ENCODE data around the gene TAS1R3.

Gene TAS1R3

DNA sequence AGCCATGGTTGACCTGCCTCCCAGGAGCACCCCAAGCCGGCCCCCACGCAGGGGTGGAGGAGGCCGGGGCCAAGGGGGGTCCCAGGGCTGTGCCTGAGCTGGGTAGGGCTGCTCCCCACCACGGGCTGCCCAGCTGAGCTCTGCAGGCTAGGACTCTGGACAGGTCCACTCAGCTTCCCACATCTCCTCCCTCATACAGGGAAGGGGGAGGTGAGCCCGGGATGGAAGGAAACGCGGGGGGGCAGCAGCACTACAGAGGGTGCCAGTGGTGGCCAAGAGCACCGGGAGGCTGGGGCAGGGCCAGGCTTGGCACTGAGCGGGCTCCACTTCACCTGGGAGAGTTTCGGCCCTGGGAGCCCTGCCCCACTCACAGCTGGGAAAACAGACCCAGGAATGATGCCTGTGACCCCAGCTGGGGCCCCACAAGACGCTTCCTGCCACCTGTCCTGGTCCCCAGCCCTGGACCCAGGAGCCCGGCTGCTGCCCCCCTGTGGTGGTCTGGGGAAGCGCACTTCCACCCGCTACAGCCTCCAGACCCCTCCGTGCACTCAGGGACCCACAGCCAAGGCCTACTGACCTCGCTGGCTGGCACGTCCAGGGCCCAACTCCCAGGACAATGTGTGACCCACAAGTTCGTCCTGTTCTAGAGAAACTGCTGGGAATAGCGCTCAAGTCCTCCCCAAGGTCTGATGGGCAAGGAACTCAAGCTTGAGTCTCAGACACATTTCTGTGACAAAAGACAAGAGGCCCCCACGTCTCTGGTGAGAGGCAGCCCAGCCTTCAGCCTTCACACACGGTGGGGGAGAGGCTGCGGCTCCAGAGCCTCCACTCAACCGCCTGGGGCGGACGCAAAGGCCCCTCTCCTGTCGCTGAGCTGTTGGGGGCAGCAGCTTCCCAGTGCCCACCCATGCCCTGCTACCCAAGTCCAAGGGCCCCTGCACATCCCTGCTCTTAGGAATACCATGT, 40.9 kb downstream of the TAS1R3 start:
- DNase-seq (ENCODE audit: low read depth in 2 of 2) = peak; percentile 71 to 80

DNA sequence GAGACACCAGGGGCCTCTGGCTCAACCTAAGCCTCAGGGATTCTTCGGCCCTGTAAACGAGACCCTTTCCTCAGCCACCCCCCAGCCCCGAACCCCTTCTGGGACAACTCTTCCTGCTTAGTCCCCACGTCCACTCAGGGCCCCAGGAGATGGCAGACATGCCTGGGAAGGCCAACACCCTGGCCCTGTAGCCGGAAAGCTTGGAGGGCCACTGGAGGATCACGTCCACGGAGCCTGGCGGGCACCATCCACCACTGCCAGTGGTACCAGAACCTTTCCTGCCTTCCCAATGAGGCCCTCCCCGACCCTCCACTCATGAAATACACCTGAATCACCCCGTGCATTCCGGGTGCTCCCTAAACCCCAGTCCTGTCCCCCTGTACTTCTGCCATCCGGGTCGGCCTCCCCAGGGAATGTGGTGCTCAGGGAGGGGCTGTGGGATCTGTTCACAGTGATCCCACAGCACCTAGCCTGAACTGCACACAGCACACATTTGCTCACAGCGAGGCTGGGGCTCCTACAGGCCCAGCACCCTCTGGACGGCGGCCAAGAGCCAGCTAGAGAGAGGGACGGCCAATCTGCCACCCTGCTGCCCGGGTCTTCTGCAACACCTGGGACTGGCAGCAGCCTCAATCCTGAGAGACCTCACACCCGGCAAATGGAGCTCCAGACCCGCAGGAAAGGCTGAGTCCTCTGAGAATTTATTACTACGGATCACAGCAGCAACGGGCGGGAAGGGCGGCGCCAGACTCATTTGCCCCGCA, 42.2 kb downstream of the TAS1R3 start:
- DNase-seq (ENCODE audit: low read depth in 2 of 2) = no peak

DNA sequence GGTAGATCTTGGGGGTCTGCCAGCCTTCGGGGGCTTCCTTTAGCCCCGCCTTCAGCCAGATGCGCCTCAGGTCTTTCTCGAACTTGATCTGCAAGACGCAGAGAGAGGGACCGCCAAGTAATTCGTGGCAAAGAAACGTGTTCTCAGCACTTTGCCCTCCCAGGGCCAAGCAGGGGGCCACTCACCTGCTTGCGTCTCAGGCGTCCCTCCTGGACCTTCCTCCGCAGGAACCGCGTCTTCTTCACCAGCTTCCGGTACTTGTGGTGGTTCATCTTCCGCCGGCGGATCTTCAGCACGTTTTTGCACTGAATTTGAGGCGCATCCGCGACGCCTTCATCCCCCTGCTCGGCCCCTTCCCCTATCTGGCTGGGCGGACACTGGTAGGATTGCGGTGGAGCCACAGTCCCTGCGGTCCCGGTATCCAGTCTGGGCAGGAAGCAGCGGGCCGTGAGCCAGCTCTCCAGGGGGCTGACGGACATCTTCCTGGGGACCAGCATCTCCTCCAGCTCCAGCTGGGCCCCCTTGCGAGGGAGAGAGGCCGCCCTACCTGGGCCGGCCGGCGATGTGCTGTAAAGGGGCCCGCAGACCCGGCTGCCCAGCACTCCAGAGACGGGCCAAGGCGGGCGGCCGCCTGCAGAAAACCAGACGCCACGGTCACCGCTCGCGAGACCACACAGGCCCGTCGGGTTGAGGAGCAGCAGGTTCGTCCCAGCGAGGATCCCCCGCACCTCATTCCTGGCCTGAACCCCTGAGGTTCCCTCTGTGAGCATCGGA, 42.9 kb downstream of the TAS1R3 start:
- no peak for DNase-seq (ENCODE audit: low read depth in 2 of 2)

DNA sequence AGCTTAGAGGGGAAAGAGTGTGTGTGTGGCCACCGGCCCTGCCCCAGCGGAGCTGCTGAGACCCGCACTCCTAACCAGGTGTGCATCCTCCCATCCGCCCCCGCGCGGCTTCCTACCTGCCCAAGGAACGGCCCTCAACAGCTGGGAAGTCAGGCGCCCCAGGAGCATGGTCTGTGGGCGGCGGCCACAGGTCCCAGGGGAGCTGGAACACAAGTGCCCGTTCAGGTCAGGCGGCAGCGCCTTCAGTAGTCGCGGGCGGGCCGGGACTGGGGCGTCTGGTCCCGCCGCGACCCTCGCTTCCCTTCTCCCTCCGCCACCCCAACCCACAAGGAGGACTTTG, 43.5 kb downstream of the TAS1R3 start:
- no peak for DNase-seq (ENCODE audit: low read depth in 2 of 2)

DNA sequence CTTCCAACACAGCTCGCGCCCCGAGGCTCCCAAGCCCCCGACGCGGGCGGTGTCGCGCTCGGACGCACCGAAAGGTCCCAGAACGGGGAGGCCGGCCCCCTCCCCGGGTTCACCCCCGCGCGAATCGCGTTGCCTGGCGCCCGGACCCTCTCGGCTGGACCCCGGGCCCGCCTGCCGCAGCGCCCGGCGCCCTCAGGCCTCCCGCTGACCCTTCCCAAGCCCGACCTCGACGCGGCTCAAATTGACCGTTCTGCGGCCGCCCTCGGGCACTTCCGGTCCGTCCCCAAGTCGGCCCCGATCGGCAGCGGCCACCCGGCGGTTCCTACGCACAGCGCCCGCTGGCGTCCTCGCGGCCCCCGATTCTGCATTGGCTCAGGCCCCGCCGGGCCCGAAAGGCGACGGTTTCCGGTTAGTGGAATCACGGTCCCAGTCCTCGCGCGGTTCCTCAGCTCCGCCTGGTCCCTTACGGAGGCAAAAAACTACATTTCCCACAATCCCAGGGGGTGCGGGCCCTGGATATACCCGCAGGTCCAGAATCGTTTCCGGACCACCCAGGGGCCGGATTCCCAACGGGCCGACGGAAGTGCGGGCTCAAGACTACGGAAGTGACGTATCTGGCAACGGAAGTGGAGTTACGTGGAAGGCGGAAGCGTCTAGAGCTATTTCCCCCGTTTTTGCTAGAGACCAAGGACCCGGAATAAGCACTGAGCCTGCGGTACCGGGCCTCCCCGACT, 44.0 kb downstream of the TAS1R3 start, which contains the start of gene AURKAIP1:
AURKAIP1 (minus strand) TSS at position 279 of the 734 bp plus-strand sequence. CDS start 451 bp downstream, outside the sequence.
- peak; percentile 90 to 92 for DNase-seq (ENCODE audit: low read depth in 2 of 2)

DNA sequence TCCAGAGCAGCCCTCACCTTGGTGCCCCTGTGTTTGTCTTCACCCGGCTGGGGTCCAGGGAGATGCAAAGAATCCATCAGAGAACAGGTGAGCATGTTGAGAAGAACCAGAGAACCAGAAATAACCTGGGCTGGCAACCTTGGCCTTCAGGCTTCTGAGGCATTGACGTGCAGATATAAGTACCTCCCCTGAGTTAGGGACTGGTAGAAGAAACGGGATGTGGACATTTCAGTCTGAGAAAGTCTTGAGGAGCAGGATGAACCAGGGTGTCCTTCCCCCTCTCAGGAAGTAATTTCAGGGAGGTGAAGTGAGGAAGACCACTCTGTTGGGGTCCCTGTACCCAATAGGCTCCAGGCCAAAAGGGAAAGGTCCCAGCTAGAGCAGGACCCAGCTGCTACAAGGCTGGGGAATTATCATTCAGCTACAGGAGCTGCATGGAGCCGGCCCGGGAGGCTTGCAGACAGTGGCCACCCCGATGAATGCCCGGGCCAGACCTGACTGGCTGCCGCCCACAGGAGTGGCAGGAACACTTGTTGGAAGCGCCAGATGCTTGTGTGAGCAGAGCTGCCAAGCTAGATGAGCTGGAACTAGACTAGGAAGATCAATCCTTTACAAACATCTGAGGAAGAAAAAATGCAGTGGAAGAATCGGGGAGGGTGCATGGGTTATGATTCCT, 45.6 kb downstream of the TAS1R3 start:
- DNase-seq (ENCODE audit: low read depth in 2 of 2) = no peak

DNA sequence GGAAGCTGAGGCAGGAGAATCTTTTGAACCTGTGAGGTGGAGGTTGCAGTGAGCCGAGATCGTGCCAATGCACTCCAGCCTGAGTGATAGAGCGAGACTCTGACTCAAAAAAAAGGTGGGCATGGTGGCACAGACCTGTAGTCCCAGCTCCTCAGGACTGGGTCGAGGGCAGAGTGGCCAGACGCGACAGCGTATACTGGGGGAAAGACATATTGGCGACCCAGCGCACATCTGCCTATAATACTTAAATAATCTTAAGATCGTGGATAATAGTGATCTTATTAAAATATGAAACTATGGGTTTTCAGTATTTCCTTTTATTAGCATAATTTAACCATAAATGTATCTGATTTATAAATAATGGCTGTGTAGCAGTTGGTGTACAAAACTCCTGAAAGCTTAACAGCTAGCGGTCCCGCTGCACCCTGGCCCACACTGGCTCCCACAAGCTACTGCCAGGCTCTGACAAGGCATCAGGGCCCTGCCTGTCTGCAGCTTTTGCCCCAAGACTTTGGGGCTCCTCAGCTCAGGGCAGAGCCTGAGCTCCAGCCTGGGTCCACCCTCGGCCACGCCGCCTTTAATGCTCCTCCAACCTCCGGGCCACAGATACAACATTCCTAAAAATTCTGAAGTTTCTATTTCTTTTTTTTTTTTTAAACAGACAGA, 46.6 kb downstream of the TAS1R3 start:
- no peak for DNase-seq (ENCODE audit: low read depth in 2 of 2)

DNA sequence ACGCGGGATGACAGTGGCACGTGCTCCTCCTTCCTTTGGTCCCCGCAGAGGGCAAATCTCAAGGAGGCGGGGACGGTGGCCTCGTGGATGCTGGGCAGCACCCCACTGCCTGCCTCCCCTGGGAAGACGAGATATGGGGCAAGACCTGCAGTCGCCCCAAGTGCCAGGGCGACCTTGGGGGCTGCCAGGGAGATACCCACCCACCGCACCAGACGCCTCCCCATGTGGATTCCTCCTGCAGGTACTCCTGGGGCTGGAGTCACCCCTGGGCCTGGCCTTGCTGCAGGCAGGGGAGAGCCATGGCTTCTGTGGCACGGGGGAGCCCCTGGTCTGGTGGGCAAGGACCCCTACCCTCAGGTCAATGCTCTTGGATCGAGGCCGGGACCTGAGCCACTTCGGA, 49.8 kb downstream of the TAS1R3 start:
- no peak for DNase-seq (ENCODE audit: low read depth in 2 of 2)

DNA sequence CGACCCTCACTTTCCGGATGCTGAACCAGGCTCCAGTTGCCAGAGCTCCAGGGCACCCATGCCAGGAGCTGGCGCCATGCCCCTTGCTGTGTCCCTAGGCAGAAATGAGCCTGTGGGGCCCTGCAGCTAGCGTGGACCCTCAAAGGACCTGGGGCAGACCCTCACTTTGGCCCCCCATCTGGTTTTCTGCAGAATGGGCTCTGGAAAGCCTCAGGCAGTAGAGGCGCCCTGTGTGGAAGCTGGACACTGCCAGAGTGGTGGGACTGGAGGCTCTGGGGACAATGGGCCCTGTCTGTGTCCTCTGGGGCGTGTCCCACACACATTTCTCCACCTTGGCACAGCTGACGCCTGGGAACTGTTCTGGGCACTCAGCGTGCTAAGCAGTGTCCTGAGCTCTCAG, 50.2 kb downstream of the TAS1R3 start:
- DNase-seq (ENCODE audit: low read depth in 2 of 2) = no peak

All from stimulated activated CD8-positive, alpha-beta memory T cell treated with anti-CD3 and anti-CD28 coated beads, Interleukin-2, amount 100 ng/mL, for 48 hours (primary cell).